Body of pancreas (tissue), 4 donors: Measurements from ENCODE around the gene HOXB5.

Experiments
- POLR2A ChIP-seq, 3 donors: fragments of 450-650 bp; IDR thresholded peaks; one replicate each; pipeline ENCODE4 v1.6.1; 2016; ENCODE audit warnings: antibody characterized with exemption in 3 of 3, mild to moderate bottlenecking in 2 of 3
- TF ChIP-seq, protein P1 (sequence below), 7 experiments: fragments of 450-650 bp in 4 of 7; fragments of 200-600 bp in 3 of 7; sonication (generic) in 3 of 7; IDR thresholded peaks; one replicate each; pipeline ENCODE4 v1.5.1; 2016 to 2019; ENCODE audit warnings: antibody characterized with exemption in 7 of 7

DNA sequence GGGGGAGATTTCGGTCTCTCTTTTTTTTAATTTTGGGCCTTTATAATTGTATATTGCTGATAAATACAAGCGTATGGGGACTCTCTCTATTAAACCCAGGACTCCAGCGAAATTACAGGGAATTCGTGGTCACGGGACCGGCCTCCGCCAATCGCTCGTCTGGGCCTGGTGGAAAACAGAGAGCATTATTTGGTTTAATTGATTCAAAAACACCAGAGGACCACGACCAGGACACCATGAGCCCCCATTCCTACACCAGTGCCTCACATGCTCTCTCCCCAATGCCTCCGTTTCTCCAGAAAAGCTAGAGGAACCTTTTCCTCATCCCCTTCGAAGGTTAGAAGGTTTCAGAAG is 48.6 kb downstream of the HOXB5 start, which contains the start of gene HOXB2:
- TF ChIP-seq, protein P1, sequence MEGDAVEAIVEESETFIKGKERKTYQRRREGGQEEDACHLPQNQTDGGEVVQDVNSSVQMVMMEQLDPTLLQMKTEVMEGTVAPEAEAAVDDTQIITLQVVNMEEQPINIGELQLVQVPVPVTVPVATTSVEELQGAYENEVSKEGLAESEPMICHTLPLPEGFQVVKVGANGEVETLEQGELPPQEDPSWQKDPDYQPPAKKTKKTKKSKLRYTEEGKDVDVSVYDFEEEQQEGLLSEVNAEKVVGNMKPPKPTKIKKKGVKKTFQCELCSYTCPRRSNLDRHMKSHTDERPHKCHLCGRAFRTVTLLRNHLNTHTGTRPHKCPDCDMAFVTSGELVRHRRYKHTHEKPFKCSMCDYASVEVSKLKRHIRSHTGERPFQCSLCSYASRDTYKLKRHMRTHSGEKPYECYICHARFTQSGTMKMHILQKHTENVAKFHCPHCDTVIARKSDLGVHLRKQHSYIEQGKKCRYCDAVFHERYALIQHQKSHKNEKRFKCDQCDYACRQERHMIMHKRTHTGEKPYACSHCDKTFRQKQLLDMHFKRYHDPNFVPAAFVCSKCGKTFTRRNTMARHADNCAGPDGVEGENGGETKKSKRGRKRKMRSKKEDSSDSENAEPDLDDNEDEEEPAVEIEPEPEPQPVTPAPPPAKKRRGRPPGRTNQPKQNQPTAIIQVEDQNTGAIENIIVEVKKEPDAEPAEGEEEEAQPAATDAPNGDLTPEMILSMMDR (IDR thresholded peaks at IDR 0.05) = no peak
- no peak for TF ChIP-seq POLR2A (IDR thresholded peaks at IDR 0.05)
